ENCODE results near the gene FAM81A.
A peak's percentile ranks its signal among the peaks of the same experiment; 100 is the strongest.

FAM81A gene

DNA sequence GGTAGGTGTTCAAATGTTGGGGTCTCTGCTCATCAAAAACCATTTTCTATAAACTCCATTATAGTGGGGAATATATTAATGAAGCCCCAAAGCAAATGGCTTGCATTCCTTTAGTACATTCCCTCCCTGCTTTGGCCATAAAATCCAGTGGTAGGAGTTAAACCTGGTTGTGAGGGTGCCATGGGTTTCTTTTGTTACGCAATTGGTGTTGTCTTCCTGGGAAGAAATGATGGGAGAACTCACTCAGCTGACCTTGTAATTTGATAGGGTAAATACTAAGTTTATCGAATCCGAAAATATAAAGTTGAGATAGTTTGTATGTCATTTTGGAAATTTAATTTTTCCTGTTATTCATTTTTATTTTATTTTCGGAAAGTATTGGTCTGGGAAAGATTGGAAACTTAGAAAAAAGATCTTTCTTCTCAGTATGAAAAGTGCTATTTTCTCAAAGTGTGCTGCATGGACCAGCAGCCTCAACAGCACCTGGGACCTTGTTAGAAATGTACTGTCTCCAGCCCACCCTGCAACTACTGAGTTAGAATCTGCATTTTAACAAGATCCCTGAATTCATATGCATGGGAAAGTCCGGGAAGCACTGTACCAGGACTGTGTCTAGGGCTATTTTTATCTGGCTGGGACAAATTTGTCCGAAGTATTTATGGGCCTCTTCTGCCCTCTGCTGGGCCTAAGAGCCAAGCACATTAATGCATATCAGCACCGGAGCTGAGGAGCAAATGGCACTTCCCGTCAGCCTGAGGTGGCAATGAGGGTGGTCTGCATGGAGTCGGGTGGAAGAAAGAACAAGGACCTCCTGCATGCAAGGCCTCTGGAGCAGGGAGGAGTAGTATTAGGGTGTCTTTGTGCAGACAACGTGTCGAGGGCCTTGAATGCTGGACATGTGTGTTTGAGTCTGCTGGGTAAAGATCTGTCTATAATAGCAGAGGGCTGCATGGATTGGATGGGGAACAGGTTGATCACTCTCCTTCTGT, 54.7 kb downstream of the FAM81A start:
- H3K27ac ChIP-seq = no peak overlapping the region
- TF ChIP-seq ZFX (IDR thresholded peaks at IDR 0.05) = no peak
- TF ChIP-seq, protein P1, sequence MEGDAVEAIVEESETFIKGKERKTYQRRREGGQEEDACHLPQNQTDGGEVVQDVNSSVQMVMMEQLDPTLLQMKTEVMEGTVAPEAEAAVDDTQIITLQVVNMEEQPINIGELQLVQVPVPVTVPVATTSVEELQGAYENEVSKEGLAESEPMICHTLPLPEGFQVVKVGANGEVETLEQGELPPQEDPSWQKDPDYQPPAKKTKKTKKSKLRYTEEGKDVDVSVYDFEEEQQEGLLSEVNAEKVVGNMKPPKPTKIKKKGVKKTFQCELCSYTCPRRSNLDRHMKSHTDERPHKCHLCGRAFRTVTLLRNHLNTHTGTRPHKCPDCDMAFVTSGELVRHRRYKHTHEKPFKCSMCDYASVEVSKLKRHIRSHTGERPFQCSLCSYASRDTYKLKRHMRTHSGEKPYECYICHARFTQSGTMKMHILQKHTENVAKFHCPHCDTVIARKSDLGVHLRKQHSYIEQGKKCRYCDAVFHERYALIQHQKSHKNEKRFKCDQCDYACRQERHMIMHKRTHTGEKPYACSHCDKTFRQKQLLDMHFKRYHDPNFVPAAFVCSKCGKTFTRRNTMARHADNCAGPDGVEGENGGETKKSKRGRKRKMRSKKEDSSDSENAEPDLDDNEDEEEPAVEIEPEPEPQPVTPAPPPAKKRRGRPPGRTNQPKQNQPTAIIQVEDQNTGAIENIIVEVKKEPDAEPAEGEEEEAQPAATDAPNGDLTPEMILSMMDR (conservative IDR thresholded peaks at IDR 0.05) = peak; percentile 92

DNA sequence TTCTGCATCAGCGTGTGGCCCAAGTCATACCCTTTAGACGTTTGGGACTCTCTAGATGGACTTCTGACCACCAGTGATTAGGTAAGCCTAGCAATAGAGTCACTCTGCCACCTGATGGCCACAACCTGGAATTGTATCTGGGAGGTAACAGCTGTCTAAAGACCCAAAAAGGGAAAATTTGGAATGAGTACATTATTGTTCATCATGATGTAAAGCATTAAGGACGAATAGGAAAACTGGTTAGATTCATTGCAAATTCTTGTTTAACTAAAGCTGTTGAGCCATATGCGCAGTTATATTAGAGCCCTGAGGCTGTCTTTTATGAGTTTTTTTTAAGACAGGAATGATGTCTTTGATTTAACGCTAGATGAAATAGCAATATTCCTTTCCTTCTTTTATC, 63.6 kb downstream of the FAM81A start:
- no peak overlapping the region for H3K27ac ChIP-seq

GRCh38 chr15:59515190-59515589, 77.2 kb downstream of the FAM81A start:
- no peak overlapping the region for H3K27ac ChIP-seq
- TF ChIP-seq ZFX (IDR thresholded peaks at IDR 0.05) = no peak
- TF ChIP-seq, protein P1 (conservative IDR thresholded peaks at IDR 0.05) = no peak

More for the DNA sequence above, 63.6 kb downstream of the FAM81A start:
- TF ChIP-seq, protein P1 (conservative IDR thresholded peaks at IDR 0.05) = peak; percentile 84
- no peak for TF ChIP-seq ZFX (IDR thresholded peaks at IDR 0.05)

DNA sequence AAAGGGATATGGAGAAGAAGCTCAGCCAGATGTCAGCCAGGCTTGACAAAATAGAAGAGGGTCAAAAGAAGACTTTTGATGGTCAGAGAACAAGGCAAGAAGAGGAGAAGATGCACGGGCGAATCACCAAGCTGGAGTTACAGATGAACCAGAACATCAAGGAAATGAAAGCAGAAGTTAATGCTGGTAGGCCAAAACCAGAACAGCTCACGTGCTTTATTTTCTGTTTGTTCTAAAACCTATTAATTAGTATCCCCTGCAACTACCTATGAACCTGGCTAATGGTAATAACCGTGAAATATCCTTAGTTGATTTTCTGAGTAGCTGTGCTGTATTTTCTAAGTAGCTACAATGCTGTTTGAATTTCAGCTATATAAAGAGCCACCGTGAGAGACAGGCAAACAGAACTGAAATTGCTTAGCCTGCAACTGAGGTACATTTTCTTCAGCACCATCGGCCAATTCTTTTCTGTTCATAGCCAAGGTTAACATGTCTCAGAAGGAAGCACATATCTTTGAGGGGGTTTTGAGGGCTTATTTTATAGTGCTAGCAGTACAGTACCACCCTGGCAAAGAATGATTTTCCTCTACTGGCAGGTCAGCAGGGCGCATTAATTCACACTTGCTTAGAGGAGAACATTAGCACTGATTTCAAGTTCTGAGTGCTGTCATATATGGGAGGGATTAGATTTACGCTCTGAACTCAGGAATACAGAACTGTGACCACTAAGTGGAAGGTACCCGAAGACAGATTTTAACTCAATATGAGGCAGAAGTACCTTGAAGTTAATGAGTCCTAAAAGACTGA, 78.9 kb downstream of the FAM81A start:
- TF ChIP-seq ZFX (IDR thresholded peaks at IDR 0.05) = no peak
- TF ChIP-seq, protein P1 (conservative IDR thresholded peaks at IDR 0.05) = no peak

DNA sequence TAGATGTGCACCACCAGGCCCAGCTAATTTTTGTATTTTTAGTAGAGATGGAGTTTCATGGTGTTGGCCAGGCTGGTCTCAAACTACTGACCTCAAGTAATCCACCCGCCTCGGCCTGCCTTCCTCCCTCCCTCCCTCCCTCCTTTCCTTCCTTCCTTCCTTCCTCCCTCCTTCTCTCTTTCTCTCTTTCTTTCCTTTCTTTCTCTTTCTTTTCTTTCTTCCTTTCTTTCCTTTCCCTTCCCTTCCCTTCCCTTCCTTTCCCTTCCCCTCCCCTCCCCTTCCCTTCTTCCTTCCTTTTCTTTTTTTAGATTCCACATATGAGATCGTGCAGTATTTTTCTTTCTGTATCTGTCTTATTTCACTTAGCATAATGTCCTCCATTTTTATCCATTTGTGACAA, 81.3 kb downstream of the FAM81A start:
- TF ChIP-seq, protein P1 (conservative IDR thresholded peaks at IDR 0.05) = no peak
- TF ChIP-seq ZFX (IDR thresholded peaks at IDR 0.05) = no peak
- H3K27ac ChIP-seq = no peak overlapping the region

More for the DNA sequence above, 78.9 kb downstream of the FAM81A start:
- no peak overlapping the region for H3K27ac ChIP-seq

DNA sequence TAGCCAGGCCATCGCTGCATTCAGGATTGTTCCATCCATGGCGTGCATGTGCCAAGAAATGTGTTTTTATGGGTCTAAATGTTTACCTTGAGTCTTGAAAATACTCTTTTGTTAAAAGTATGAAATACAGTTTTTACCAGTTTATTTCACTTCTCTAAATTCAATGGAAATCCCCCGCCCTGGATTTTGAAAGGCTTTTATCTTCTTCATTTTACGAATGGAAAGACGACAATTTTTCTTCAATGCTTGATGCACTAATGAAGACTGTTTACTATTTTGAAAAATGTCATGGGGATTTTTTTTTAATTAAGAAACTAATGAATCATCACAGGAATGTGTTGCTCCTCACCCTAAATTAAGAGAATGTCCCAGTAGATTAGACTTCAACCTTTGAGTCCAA, 83.5 kb downstream of the FAM81A start:
- TF ChIP-seq ZFX (IDR thresholded peaks at IDR 0.05) = no peak
- TF ChIP-seq, protein P1 (conservative IDR thresholded peaks at IDR 0.05) = no peak

More for the DNA sequence above, 83.5 kb downstream of the FAM81A start:
- H3K27ac ChIP-seq = no peak overlapping the region
